Thymus (tissue), 11 donors: Measurements from ENCODE around the gene VPS52. TPM values are rescaled to one million over a fixed set of nuclear protein-coding genes. Genes with fewer than 3 reads are reported as not detected.
A peak's percentile ranks its signal among the peaks of the same experiment; 100 is the strongest.

Experiments
- DNase-seq, 9 donors: peaks; one replicate each; pipeline ENCODE4 v3.0.0-alpha.2; 2013; ENCODE audit warnings: low spot score in 9 of 9, low read depth in 6 of 9, missing footprints in 1 of 9
- H3K27ac ChIP-seq, 2 donors: one replicate each; pipeline ENCODE4 v1.5.1; 2013; ENCODE audit warnings: control low read depth in 1 of 2, low read depth in 1 of 2, low read length in 1 of 2, mild to moderate bottlenecking in 1 of 2, moderate library complexity in 1 of 2
- H3K27me3 ChIP-seq, 2 donors: one replicate each; pipeline ENCODE4 v1.5.1; 2013; ENCODE audit warnings: low read length in 1 of 2; ENCODE audit not compliant: control insufficient read depth in 2 of 2, insufficient read depth in 1 of 2
- H3K36me3 ChIP-seq, 2 donors: one replicate each; pipeline ENCODE4 v1.5.1; 2013; ENCODE audit warnings: low read length in 1 of 2, mild to moderate bottlenecking in 1 of 2, moderate library complexity in 1 of 2; ENCODE audit not compliant: control insufficient read depth in 2 of 2, insufficient read depth in 2 of 2
- H3K4me1 ChIP-seq, 2 donors: one replicate each; pipeline ENCODE4 v1.5.1; 2013; ENCODE audit warnings: low read length in 2 of 2; ENCODE audit not compliant: control insufficient read depth in 2 of 2, insufficient read depth in 2 of 2
- H3K4me3 ChIP-seq, 2 donors: one replicate each; pipeline ENCODE4 v1.5.1; 2013; ENCODE audit warnings: low read length in 2 of 2, control low read depth in 1 of 2, mild to moderate bottlenecking in 1 of 2
- H3K9me3 ChIP-seq, 2 donors: one replicate each; pipeline ENCODE4 v1.5.1; 2013; ENCODE audit warnings: low read length in 1 of 2, mild to moderate bottlenecking in 1 of 2; ENCODE audit not compliant: control insufficient read depth in 2 of 2, insufficient read depth in 1 of 2
- WGBS: extraction: QIAGEN DNeasy Blood & Tissue Kit; methylation state at CpG from one replicate; pipeline ENCODE4 v1.1.7; 2013; 5-methylcytosine and 5-hydroxymethylcytosine counted together
- polyA plus RNA-seq: library from polyadenylated mRNA; stranded (reverse); fragments of 200-250 nt; gene quantifications from one replicate; pipeline ENCODE4 v1.2.3, GENCODE V29; 2013
- total RNA-seq: library from RNA; stranded (reverse); fragments of 120-200 nt; gene quantifications from one replicate; pipeline ENCODE4 v1.2.4, GENCODE V29; 2013
- donor health status: healthy.

Gene VPS52
- total and polyA plus RNA-seq, 2 donors = 26.3 to 59.0 TPM

GRCh38 chr6:33248932-33249731, 22.5 kb downstream of the VPS52 start:
- Histone ChIP-seq H3K4me1 (peaks cover 9 to 24% of the 10 kb centered on the region in 2 donors), H3K36me3 (peaks cover 15 to 16% of the 10 kb centered on the region in 2 donors), H3K9me3 (no peaks in the 10 kb centered on the region), H3K27me3 (peaks cover 2 to 26% of the 10 kb centered on the region in 2 donors), H3K4me3 (peak overlapping the region; percentile 56 to 61), H3K27ac (peak overlapping the region; percentile 84 to 98)
- WGBS = under 1% methylated on average over 58 of the region's 58 CpGs
- DNase-seq = peak; percentile 88 to 99 (median 95)

DNA sequence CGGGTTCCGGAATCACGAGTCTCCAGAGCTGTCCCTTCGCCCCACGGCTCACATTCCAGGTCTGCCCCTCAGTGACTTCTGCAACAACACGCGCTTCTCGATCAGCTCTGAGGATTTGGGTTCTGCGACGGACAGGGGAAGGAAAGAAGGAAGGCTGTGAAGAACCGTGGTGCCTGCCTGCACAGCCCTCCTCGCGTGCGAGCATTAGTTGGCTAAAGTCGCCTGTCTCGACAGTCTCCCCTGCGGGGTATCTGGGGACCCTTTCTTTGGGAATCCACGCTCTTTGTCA, 23.1 kb downstream of the VPS52 start:
- Histone ChIP-seq H3K36me3 (peaks cover 14 to 16% of the 10 kb centered on the region in 2 donors), H3K27me3 (peaks cover 2 to 29% of the 10 kb centered on the region in 2 donors), H3K9me3 (no peaks in the 10 kb centered on the region), H3K27ac (peak overlapping the region; percentile 77 to 98), H3K4me3 (peak overlapping the region; percentile 56 to 61), H3K4me1 (peaks cover 9 to 24% of the 10 kb centered on the region in 2 donors)
- DNase-seq = no peak
- WGBS = under 1% methylated on average over 18 of the region's 18 CpGs

- H3K9me3 ChIP-seq = no peaks in the 10 kb centered on the region
- WGBS = 2% methylated on average over 28 of the region's 28 CpGs
- peaks cover 9 to 24% of the 10 kb centered on the region in 2 donors for H3K4me1 ChIP-seq
- peaks cover 2 to 31% of the 10 kb centered on the region in 2 donors for H3K27me3 ChIP-seq
- H3K4me3 ChIP-seq = peak overlapping the region; percentile 56 to 61
- peak overlapping the region; percentile 77 to 98 for H3K27ac ChIP-seq
- peaks cover 13 to 16% of the 10 kb centered on the region in 2 donors for H3K36me3 ChIP-seq
- peak; percentile 81 to 97 (median 93) for DNase-seq
Measured at GRCh38 chr6:33247977-33248642, 23.6 kb downstream of the VPS52 start.

DNA sequence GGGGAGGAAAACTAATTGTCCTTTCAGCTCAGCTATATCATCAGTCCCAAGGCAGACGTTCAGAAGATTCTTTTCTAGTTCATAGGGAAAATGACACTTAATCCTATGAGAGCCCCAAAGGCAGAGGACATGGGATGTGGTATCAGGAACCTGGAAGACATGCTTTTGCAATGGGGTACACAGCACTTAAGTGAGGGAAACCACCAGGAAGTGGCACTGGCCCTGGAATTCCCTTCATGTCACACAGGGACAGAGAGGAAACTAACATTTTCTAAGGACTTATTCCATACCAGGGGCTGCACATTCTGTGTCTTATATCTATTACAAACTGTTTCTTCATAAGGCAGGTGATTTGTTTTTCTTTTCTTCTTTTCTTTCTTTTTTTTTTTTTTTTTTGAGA, 28.2 kb downstream of the VPS52 start:
- DNase-seq = no peak
- H3K36me3 ChIP-seq = no peaks in the 10 kb centered on the region
- H3K27ac ChIP-seq = no peak overlapping the region
- peaks cover 0 to 6% of the 10 kb centered on the region in 2 donors for H3K4me1 ChIP-seq
- peaks cover 2 to 42% of the 10 kb centered on the region in 2 donors for H3K27me3 ChIP-seq
- H3K4me3 ChIP-seq = no peak overlapping the region
- no peaks in the 10 kb centered on the region for H3K9me3 ChIP-seq
- 76% methylated on average over 1 of the region's 1 CpG for WGBS

GRCh38 chr6:33241968-33242367, 29.7 kb downstream of the VPS52 start:
- Histone ChIP-seq H3K4me3 (no peak overlapping the region), H3K4me1 (no peaks in the 10 kb centered on the region), H3K36me3 (no peaks in the 10 kb centered on the region), H3K27ac (no peak overlapping the region), H3K27me3 (peaks cover 2 to 33% of the 10 kb centered on the region in 2 donors), H3K9me3 (no peaks in the 10 kb centered on the region)
- WGBS = 71% methylated on average over 3 of the region's 3 CpGs
- DNase-seq = no peak

- no peaks in the 10 kb centered on the region for H3K36me3 ChIP-seq
- DNase-seq = no peak
- peaks cover 0 to 27% of the 10 kb centered on the region in 2 donors for H3K27me3 ChIP-seq
- no peaks in the 10 kb centered on the region for H3K4me1 ChIP-seq
- H3K9me3 ChIP-seq = no peaks in the 10 kb centered on the region
- no peak overlapping the region for H3K27ac ChIP-seq
- H3K4me3 ChIP-seq = no peak overlapping the region
- WGBS = 96% methylated on average over 2 of the region's 2 CpGs
Measured at GRCh38 chr6:33237741-33238140, 33.9 kb downstream of the VPS52 start.

- WGBS = 97% methylated on average over 6 of the region's 6 CpGs
- Histone ChIP-seq H3K4me1 (no peaks in the 10 kb centered on the region), H3K4me3 (no peak overlapping the region), H3K27ac (no peak overlapping the region), H3K36me3 (no peaks in the 10 kb centered on the region), H3K9me3 (no peaks in the 10 kb centered on the region), H3K27me3 (peaks cover 0 to 28% of the 10 kb centered on the region in 2 donors)
- no peak for DNase-seq
Measured at GRCh38 chr6:33236852-33237251, 34.8 kb downstream of the VPS52 start.

DNA sequence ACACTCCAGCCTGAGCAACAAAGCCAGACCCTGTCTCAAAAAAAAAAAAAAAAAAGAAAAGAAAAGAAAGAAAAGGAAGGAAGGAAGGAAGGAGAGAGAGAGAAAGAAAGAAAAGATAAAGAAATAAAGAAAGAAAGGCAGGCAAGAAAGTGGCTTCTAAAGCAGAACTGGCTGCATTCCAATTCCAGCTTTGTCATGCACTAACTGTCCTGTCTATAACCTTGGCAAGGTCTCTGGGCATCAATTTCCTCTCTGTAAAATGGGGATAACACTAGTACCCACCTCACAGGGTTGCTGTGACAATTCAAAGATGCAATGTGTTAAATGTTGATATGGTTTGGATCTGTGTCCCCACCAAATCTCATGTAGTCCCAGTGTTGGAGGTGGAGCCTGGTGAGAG, 35.3 kb downstream of the VPS52 start:
- DNase-seq = no peak
- peaks cover 0 to 28% of the 10 kb centered on the region in 2 donors for H3K27me3 ChIP-seq
- H3K4me3 ChIP-seq = no peak overlapping the region
- no peak overlapping the region for H3K27ac ChIP-seq
- no peaks in the 10 kb centered on the region for H3K9me3 ChIP-seq
- no peaks in the 10 kb centered on the region for H3K4me1 ChIP-seq
- H3K36me3 ChIP-seq = no peaks in the 10 kb centered on the region

DNA sequence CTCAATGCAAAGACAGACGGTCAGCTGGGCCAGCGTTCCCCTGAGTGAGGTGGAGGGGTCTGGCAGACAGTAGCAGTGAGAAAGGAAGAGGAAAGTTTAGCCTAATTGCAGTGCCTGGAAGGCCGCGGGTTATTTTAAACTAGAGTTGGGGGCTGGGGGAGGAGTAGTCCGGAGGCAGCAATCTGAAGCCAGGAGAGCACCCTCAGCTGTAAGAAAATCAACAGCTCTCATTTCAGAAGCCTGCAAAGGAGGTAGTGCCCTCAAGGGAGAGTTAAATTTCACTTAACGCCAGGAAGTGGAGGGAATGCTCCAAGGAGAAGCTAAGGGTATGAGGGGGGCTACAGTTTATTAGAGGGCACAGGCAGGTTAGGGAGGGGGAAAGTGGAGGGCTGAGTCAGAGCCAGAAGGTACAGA, 36.4 kb downstream of the VPS52 start:
- H3K27me3 ChIP-seq = peaks cover 0 to 27% of the 10 kb centered on the region in 2 donors
- 65% methylated on average over 6 of the region's 6 CpGs for WGBS
- H3K36me3 ChIP-seq = no peaks in the 10 kb centered on the region
- H3K4me1 ChIP-seq = no peaks in the 10 kb centered on the region
- DNase-seq = no peak
- no peaks in the 10 kb centered on the region for H3K9me3 ChIP-seq
- H3K27ac ChIP-seq = no peak overlapping the region
- H3K4me3 ChIP-seq = no peak overlapping the region
